PC-3 (cell line): ENCODE data around the gene SLC25A19.

Source experiments
- CTCF ChIP-seq: fragments of 300-600 bp; sonication (generic); conservative IDR thresholded peaks from 2 replicates; pipeline ENCODE4 v1.5.1; 2017; ENCODE audit warnings: antibody characterized with exemption, low read depth, mild to moderate bottlenecking, low read length
- EZH2 ChIP-seq: fragments of 300-600 bp; sonication (generic); IDR thresholded peaks from one replicate; pipeline ENCODE4 v1.6.1; 2017; ENCODE audit warnings: antibody characterized with exemption, mild to moderate bottlenecking, low read length; ENCODE audit not compliant: unreplicated experiment
- EZH2phosphoT487 ChIP-seq: fragments of 300-600 bp; sonication (generic); IDR thresholded peaks from 2 replicates; pipeline ENCODE4 v1.6.1; 2018; ENCODE audit warnings: mild to moderate bottlenecking, antibody characterized with exemption, low read length, borderline replicate concordance

- TF ChIP-seq EZH2phosphoT487, result no peak
- no peak for TF ChIP-seq CTCF
- no peak for TF ChIP-seq EZH2
These were observed 37.0 kb downstream of the SLC25A19 start for GRCh38 chr17:75252039-75252816.
